ENCODE results near the gene ACACA. TPM values are rescaled to one million over a fixed set of nuclear protein-coding genes. Genes with fewer than 3 reads are reported as not detected.

The ACACA gene
- total and polyA plus RNA-seq, 2 donors (not counting 1 experiment from before 2014, with no cell fraction given) = 4.8 to 26.2 TPM

DNA sequence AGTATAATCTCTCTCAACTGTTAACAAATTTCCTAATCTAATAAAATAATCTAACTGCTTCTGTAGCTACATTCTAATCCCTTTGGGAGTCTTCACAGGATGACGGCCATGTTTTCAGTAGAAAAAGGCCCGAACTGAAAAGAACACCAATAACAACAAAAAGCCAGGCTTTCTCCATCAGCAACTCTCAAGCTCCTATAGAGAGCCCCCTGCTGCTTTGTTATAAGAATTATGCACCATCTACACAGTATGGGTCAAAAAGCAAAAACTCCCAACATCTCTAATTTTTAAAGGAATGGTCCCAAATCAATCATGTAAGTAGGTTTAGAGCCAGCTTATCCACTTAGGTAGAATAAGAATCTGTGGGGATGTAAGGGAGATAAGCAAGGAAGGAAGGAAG lies 194.5 kb downstream of the ACACA start:
- DNase-seq = no peak
- Mint-ChIP-seq H3K4me3 (no peak overlapping the region), H3K4me1 (no peaks in the 10 kb centered on the region), H3K9me3 (ENCODE audit: insufficient read depth) (no peaks in the 10 kb centered on the region), H3K27me3 (no peaks in the 10 kb centered on the region), H3K27ac (no peak overlapping the region)
- Histone ChIP-seq H3K36me3 (replicated peaks in 1 of 2; ENCODE audit: control extremely low read depth in 1 of 2, control insufficient read depth in 1 of 2, extremely low read depth in 1 of 2, insufficient read depth in 2 of 2, low read length in 1 of 2) (no peaks in the 10 kb centered on the region), H3K79me2 (ENCODE audit: control insufficient read depth, insufficient read depth, low read length) (no peaks in the 10 kb centered on the region), H3K27me3 (replicated peaks in 1 of 4; ENCODE audit: control extremely low read depth in 1 of 4, control insufficient read depth in 3 of 4, insufficient read depth in 4 of 4, low read length in 3 of 4) (no peaks in the 10 kb centered on the region), H4K20me1 (ENCODE audit: control insufficient read depth, insufficient read depth, low read length, poor library complexity, severe bottlenecking) (no peaks in the 10 kb centered on the region), H3K4me3 (ENCODE audit: control extremely low read depth in 1 of 5, extremely low read depth in 1 of 5, insufficient read depth in 1 of 5, low read depth in 2 of 5, low read length in 4 of 5) (no peak overlapping the region), H3K4me2 (replicated peaks; ENCODE audit: low read depth, low read length, poor library complexity, severe bottlenecking) (no peak overlapping the region), H3K9ac (ENCODE audit: low read length) (no peak overlapping the region), H3K4me1 (ENCODE audit: control insufficient read depth in 2 of 2, insufficient read depth in 2 of 2, low read length in 2 of 2) (no peaks in the 10 kb centered on the region), H3K9me3 (ENCODE audit: control extremely low read depth in 1 of 3, control insufficient read depth in 2 of 3, insufficient read depth in 1 of 3, low read length in 2 of 3) (no peaks in the 10 kb centered on the region), H3K27ac (ENCODE audit: low read length in 2 of 2) (no peak overlapping the region), H2AFZ (ENCODE audit: insufficient read depth, low read depth, low read length, poor library complexity, severe bottlenecking) (no peak overlapping the region)
- WGBS (ENCODE audit: insufficient coverage) = 87% methylated on average over 2 of the region's 2 CpGs
- ATAC-seq (ENCODE audit: low read depth) = no peak
- intact Hi-C loops (cut with micrococcal nuclease) = no loop called here
- ChIA-PET CTCF (no interaction called here), POLR2A (no interaction called here)
- TF ChIP-seq, protein P1, sequence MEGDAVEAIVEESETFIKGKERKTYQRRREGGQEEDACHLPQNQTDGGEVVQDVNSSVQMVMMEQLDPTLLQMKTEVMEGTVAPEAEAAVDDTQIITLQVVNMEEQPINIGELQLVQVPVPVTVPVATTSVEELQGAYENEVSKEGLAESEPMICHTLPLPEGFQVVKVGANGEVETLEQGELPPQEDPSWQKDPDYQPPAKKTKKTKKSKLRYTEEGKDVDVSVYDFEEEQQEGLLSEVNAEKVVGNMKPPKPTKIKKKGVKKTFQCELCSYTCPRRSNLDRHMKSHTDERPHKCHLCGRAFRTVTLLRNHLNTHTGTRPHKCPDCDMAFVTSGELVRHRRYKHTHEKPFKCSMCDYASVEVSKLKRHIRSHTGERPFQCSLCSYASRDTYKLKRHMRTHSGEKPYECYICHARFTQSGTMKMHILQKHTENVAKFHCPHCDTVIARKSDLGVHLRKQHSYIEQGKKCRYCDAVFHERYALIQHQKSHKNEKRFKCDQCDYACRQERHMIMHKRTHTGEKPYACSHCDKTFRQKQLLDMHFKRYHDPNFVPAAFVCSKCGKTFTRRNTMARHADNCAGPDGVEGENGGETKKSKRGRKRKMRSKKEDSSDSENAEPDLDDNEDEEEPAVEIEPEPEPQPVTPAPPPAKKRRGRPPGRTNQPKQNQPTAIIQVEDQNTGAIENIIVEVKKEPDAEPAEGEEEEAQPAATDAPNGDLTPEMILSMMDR (IDR thresholded peaks at IDR 0.05) = no peak
- no peak for TF ChIP-seq EZH2 (IDR thresholded peaks at IDR 0.05; ENCODE audit: borderline replicate concordance, insufficient read depth, low read depth, low read length, poor library complexity, severe bottlenecking)

DNA sequence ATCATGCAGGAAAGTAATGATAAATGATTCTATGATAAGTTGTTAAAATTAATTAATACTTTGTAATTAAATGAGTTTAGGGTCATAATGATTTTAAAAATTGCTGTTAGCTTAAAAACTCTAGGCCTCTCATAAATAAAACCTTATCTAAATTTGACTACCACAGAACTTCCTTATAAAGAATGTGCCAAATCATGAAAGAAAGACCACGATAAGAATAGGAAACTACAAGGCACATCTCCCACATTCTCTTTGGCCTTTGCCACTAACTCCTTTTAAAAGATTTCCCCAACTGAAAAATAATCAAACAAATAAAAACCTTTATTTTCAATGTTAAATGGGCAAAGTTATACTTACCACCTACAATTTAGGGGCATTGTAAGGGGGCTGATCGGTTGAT lies 195.5 kb downstream of the ACACA start:
- no peak overlapping the region for H2AFZ ChIP-seq (ENCODE audit: insufficient read depth, low read depth, low read length, poor library complexity, severe bottlenecking)
- H3K36me3 ChIP-seq (replicated peaks in 1 of 2; ENCODE audit: control extremely low read depth in 1 of 2, control insufficient read depth in 1 of 2, extremely low read depth in 1 of 2, insufficient read depth in 2 of 2, low read length in 1 of 2) = no peaks in the 10 kb centered on the region
- intact Hi-C loops (cut with micrococcal nuclease) = no loop called here
- 50% methylated on average over 1 of the region's 2 CpGs for WGBS (ENCODE audit: insufficient coverage)
- Mint-ChIP-seq H3K27ac (no peak overlapping the region), H3K9me3 (ENCODE audit: insufficient read depth) (no peaks in the 10 kb centered on the region), H3K4me3 (no peak overlapping the region), H3K4me1 (no peaks in the 10 kb centered on the region), H3K27me3 (no peaks in the 10 kb centered on the region)
- H3K4me1 ChIP-seq (ENCODE audit: control insufficient read depth in 2 of 2, insufficient read depth in 2 of 2, low read length in 2 of 2) = no peaks in the 10 kb centered on the region
- CTCF ChIA-PET = interaction anchor here (0.9 kb wide), 1 partner anchor 163 kb away, joined by 4 read pairs; no protein-coding TSS in a partner anchor
- ATAC-seq (ENCODE audit: low read depth) (no peak), DNase-seq (no peak)
- no peak overlapping the region for H3K4me2 ChIP-seq (replicated peaks; ENCODE audit: low read depth, low read length, poor library complexity, severe bottlenecking)
- POLR2A ChIA-PET = no interaction called here
- no peak overlapping the region for H3K27ac ChIP-seq (ENCODE audit: low read length in 2 of 2)
- H4K20me1 ChIP-seq (ENCODE audit: control insufficient read depth, insufficient read depth, low read length, poor library complexity, severe bottlenecking) = no peaks in the 10 kb centered on the region
- no peaks in the 10 kb centered on the region for H3K79me2 ChIP-seq (ENCODE audit: control insufficient read depth, insufficient read depth, low read length)
- no peaks in the 10 kb centered on the region for H3K9me3 ChIP-seq (ENCODE audit: control extremely low read depth in 1 of 3, control insufficient read depth in 2 of 3, insufficient read depth in 1 of 3, low read length in 2 of 3)
- TF ChIP-seq EZH2 (IDR thresholded peaks at IDR 0.05; ENCODE audit: borderline replicate concordance, insufficient read depth, low read depth, low read length, poor library complexity, severe bottlenecking) = no peak
- TF ChIP-seq, protein P1 (IDR thresholded peaks at IDR 0.05) = no peak
- H3K4me3 ChIP-seq (ENCODE audit: control extremely low read depth in 1 of 5, extremely low read depth in 1 of 5, insufficient read depth in 1 of 5, low read depth in 2 of 5, low read length in 4 of 5) = no peak overlapping the region
- H3K9ac ChIP-seq (ENCODE audit: low read length) = no peak overlapping the region
- no peaks in the 10 kb centered on the region for H3K27me3 ChIP-seq (replicated peaks in 1 of 4; ENCODE audit: control extremely low read depth in 1 of 4, control insufficient read depth in 3 of 4, insufficient read depth in 4 of 4, low read length in 3 of 4)

All from B cell (primary cell).